HT-29 (cell line): ENCODE measurements around the gene THSD7B. TPM values are rescaled to one million over a fixed set of nuclear protein-coding genes. Genes with fewer than 3 reads are reported as not detected.

Experiments used
- DNase-seq: peaks from one replicate; pipeline ENCODE4 v3.0.0-alpha.2; 2015; ENCODE audit warnings: low spot score
- total RNA-seq: library from RNA; depleted of rRNA; stranded (reverse); fragments of >200 nt; shearing (Covaris generic); gene quantifications from 2 replicates; pipeline ENCODE4 v1.2.3, GENCODE V29; 2014

THSD7B gene
- total RNA-seq, 1 experiment from 2014 or later, result not detected

DNA sequence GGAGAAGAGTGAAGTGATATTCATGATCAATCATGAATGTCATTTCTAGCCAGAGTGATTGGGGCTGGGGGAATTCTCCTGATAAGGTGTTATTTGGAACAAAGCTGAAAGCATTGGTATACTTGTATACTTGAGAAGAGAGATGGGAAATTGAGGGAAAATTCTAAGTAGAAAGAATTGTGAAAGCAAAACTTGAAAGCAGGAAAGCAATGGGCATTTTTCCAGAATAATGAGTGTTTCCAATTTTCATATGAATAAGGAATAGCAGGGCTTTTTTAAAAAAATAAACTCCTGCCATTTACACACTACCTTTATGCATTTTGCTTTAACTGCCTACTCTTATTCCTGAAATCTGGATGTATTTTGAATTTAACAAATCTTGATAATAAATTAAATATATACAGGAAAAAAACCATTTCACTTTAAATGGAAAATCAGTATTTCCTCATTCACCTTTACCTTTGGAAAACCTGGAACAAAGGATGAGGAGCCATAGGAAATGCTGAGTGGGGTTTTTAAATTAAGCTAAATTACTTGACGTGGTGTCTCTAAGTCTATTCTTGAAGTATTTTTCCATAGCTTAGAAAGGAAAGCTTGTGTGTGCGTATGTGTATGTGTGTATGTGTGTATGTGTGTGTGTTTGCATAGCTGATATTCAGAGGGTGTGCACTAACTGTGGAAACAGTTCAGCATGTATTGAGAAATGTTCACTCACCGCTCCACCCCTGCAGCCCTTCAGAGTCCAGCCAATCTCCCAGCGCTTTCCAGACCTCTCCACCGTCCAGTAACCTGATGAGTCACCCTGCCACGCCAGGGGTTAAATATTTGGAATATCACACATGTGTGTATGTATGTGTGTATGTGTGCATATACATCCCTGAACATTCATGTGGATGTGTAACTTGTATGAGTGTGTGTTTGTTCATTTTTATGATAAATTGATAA, 427.3 kb downstream of the THSD7B start:
- no peak for DNase-seq

DNA sequence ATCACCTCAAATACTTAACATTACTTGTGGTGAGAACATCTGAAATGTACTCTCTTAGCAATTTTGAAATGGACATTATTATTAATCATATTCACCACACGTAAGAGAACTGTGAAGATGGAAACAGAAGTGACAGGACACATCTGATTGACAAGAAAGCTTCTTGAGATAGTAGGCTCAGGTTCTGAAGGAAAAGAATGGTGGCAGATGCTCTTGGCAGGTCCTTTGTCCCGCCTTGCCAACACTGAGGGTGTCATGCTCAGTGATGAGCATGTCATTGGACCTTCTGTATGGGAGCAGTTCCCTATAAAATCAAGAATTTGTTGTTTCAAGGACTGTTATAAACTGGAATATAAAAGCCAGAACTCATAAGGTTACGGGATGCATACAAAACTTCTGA, 428.1 kb downstream of the THSD7B start:
- DNase-seq, result no peak

DNA sequence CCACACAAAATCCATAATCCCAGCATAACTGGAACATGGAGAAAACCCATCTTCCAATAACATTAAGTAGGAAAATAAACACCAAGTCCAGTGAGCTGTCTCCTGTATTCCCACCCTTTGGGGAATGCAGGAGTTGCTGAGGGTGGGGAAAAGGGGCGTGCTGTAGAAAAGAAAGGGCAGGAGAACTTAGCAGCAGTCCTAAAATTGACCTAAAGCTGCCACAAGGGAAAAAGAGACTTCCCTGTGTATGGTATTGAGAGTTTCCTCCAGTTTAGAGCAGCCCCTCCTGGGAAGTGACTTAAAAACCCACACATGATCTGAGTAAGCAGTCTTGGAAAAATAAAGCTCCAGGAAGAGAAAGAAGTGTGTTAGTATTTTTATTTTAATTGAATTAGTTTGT, 428.8 kb downstream of the THSD7B start:
- DNase-seq, result no peak

DNA sequence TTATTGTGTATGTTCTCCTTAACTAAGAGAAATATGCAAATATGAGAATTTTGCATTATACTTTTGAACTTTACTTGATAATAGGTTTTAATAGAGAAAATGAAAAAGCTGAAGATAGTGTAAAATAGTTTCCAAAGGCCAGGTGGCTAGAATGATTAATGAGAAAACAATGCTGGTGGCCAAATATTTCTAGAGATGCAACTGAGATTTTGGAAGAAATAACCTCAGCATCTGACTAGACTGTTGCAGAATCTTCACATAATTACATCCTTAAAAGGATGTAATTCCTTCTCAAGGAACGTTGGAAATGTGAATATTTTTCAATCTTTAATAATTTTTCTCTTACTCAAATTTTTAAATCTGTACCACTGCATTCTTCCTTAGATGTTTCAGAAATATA, 434.4 kb downstream of the THSD7B start:
- DNase-seq, result no peak

DNA sequence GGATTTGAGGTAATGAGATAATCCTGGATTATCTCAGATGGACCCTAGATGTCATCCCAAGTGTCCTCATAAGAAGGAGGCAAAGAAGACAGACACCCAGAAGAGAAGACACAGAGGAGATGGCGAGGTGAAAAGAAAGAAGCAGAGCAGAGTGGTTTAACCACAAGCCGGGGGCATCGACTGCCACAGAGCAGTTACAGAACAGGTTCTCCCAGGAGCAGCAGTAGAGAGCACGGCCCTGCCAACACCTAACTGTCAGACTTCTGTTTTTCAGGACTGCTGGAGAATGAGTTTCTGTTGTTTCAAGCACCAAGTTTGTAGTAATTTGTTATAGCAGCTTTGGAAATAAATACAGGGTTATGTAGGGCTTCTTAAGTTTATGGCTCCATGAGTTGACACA, 437.0 kb downstream of the THSD7B start:
- peak; percentile 29 for DNase-seq

DNA sequence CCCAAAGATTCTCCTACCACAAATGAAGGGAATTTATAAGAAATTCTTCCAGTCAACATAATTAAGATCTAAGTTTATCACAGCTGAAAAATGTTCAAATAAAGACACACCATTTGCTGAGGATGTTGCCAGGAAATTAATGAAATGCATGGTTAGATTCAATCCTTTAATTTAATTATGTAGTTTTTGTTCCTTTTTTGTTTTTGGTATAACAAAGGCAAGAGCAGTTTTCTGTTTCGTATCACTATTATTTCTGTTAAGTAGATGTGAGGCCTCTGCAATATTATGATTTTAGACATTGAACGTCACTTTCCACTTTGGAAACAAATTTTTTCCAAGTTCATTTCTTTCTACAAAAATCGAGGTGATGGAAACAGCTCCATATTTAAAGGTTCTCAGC, 440.0 kb downstream of the THSD7B start:
- no peak for DNase-seq

DNA sequence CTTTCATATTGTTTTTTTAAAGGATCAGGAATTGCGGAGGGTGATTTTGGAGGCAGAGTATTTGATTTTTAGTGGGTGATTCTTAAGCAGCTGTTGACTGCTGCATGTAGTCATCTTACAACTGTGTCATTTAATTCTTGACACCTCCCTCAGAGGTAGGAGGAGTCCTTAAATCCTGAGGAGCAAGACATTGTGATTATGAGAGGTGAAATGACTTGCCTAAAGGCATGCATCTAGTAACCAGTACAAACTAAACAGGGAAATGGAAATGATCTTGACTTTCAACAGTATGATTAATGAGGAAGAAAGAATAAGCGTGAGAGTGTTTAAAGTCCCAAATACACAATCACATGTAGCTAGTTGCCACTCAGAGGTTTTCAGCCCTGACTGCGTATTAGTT, 440.7 kb downstream of the THSD7B start:
- no peak for DNase-seq

DNA sequence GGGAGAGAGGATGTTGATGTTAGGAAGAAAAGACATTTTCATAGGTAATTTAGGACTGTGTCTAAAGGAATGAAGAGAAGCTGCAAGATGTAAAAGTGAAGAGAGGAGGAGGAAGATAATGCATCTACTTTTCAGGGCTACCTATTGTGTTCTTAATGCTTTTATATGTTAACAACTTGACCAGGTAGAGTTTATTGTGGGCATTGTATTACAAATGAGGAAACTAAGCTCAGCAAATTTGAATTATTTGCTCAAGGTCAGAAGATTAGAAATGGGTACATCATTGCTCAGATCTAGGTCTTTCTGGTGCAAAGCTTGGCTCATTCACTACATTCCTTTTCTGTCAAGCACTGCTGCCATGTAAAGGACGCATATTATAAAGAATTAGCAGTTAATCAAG, 441.7 kb downstream of the THSD7B start:
- no peak for DNase-seq

DNA sequence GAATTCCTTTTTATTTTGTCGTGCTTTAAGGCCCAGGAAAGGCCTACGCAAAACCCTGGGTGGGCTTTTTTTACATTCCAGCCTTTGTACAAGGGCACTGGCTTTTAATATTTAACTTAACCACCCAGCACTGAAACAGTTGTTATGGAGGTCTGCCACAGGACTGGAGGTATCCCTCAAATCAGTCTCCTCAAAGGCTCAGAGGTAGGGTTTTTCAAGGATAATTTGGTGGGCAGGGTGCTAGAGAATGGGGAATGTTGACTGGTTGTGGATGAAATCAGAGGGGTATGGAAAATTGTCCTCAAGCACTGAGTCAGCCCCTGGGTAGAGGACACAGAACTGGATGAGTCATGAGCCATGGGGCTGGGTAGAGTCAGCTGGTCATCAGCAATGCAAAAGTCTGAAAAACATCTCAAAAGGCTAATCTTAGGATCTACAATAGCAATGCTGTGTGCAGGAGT, 443.1 kb downstream of the THSD7B start:
- no peak for DNase-seq

DNA sequence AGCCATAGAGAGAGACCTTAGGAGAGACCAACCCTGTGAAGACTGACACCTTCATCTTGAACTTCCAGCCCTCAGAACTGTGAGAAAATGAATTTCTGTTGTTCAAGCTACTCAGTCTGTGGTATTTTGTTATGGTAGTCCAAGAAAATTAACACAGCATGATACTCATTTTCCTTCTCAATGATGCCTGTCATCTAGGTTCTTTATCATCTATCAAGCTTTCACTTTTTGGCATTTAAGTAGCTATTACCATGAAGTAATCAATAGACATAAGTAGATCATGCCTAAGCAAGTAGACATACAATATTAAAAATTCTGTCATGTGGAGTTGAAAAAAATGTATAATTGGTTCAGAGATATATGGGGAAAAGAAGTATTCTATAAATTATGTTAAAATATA, 444.7 kb downstream of the THSD7B start:
- no peak for DNase-seq

DNA sequence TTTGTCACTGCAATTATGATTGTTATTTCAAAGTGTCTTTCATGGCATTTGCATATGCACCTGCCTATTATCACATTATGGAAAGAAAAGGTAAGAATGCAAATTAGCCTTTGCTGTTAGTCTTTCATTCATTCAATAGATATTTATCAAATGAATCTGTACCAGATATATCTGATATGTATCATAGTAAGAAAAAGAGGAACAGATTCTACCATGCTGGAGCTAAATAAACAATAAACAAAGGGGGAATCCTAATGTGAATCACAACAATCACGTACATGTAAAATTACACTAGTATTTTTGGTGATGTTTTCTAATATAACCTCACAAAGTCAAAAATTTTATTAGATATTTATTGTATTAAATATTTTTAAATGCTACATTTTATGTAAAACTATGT, 446.4 kb downstream of the THSD7B start:
- DNase-seq, result no peak

DNA sequence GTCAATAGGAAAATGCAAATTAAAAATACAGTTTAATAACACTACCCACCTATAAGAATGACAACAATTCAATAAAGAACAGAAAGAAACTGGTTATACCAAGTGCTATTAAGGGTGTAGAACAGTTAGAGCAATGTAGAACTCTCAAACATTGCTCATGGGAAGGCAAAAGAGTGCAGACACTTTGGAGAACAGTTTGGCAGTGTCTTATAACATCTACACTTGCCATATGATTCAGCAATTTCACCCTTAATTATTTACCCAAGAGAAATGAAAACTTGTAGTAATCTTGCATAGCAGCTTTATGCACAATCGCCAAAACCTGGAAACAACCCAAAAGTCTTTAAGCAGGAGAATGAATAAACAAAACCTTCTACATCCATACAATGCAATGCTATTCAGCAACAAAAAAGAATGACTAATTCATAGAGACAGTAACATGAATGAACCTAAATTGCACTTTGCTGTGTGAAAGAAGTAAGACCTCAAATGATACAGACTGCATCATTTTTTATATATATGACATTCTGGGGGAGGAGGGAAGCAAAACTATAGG, 455.2 kb downstream of the THSD7B start:
- no peak for DNase-seq

DNA sequence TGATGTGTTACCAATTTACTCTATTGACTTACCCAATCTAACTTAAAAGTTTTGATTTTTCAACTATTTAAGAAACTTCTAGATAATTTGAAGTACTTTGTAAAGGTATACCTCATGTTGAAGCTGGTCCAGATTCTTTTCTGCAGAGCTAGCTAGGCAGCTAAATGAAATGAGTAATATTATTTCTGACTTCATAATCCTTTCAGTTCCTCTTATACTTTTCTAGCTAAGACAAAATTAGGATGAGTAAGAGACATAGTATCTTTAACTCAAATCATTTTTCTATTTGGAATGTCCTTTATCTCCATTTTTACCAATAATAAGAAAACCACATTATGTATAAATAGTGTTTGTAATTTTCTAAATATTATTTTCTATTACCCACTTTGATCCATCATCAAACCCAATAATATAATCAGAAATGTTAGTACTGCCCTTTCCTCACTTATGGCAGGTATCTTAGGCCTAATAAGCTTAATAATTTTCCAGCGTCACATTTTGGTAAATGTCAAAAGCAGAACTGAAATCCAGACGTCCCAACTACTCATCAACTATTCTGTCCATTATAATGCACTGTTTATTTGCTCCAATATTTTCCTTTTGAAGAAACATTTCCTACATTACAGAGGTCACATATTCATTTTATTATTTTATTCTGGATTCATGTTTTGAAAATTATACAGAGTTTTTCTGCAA, 456.6 kb downstream of the THSD7B start:
- no peak for DNase-seq

DNA sequence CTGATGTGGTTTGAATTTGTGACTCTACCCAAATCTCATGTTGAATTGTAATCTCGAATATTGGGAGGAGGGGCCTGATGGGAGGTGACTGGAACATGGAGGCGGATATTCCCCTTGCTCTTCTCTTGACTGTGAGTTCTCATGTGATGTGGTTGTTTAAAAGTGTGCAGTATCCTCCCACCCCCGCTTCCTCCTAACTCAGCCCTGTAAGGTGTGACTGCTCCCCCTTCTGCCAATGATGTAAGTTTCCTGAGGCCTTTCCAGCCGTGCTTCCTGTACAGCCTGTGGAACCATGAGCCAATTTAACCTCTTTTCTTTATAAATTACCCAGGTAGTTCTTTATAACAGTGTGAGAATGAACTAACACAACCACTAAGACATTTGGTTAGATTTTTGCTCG, 458.4 kb downstream of the THSD7B start:
- DNase-seq, result no peak

DNA sequence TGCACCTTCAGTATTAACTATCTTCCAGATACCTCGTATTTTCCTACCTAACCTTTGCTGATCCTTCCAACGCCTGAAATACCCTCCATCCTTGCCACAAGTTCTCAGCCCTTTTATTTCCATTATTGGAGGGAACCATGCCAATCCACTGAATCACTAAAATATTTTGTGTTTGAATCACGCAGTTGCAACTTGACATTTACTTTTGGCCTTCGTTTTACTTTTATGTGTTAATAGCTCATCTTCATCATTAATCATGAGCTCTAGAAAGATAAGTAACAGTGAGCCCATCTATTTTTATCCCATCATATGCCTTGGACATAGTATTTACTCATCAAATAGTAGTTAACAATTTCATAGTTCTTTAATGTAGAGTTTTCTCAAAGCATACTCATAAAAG, 463.2 kb downstream of the THSD7B start:
- DNase-seq, result no peak

DNA sequence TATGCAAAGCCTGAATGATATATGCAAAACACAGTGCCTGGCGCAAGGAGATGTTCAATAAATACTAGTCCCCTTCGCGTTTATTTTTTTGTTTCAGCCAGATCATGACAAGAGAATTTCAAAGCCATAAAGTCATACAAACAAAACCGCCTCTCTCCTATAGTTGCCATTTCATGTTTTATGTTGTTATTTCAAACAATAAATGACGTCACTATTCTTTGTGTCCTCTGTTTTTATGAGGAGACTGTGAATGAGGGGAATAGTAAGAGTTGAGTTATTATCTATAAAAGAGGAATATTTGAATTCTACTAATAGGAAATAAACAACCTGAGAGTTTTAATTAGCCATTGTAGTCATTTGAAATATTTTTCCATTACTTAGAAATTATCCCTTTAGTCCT, 464.5 kb downstream of the THSD7B start:
- no peak for DNase-seq

DNA sequence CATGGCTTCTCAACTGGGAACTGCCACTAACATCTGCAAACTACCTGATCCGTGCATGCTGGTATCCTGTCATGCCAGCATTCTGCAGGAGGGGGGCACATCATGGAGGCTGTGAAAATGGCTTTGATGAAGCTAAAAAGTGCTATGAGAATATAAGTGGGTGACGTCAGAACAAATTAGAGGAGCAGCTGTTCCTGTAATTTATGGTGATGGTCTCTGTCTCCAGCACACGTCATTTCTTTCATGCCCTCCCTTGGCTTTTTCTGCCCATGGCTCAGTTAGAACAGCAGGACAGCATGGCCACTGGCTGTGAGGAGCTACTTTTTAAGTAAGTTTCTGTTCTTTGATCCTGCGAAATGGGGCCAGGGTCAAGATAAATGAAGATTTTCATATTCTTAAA, 466.3 kb downstream of the THSD7B start:
- DNase-seq, result no peak

DNA sequence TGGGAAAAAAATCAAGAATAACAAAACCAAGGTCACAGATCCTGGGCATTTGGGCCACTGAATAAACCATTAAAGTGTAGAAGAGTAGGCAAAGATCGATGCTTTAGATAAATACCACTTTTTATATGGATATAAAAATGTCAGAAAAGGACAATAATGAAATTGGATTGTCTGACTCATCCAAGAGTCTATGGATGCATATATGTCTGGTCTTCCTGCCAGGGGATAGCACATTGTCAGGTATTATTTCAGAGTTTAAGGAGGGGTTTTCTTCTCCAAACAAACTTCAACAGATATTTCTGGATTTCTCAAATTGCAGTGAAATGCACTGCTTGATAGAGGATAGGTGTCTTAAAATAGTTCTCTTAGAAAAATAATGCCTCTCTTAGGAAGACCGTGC, 466.7 kb downstream of the THSD7B start:
- DNase-seq, result no peak

DNA sequence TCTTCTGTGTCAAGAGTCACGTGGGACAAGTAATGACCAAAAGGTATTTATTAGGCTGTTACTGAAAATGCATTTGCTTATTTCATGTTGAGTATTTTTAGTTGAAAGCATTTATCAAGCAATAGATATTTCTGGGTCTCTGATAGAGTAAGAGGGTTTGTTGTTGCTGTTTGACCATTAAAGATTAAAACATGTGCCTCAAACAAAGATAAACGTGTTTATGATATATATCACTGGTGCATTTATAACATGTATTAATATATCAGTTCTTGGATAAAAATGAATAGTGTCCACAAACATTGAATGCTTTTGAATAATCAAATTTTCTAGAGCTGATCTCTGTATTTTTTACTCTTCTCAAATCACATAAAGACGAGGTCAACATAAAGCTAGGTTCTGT, 467.7 kb downstream of the THSD7B start:
- no peak for DNase-seq

DNA sequence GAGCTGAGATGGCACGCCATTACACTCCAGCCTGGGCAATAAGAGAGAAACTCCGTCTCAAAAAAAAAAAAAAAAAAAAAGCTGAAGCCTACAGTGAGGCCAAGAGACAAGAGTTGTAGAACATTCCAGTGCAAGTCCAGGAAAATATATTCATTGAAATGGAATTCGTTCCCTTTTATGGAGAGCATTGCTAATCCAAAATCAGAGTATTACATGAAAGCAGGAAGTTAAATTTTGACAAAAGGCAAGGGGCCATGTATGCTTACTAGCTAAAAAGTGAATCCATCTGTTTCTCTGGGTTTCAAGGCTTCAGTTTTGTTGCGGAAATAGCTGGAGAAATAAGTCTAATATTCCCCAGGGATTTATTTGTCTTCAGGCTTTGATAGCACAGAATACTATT, 471.7 kb downstream of the THSD7B start:
- no peak for DNase-seq

DNA sequence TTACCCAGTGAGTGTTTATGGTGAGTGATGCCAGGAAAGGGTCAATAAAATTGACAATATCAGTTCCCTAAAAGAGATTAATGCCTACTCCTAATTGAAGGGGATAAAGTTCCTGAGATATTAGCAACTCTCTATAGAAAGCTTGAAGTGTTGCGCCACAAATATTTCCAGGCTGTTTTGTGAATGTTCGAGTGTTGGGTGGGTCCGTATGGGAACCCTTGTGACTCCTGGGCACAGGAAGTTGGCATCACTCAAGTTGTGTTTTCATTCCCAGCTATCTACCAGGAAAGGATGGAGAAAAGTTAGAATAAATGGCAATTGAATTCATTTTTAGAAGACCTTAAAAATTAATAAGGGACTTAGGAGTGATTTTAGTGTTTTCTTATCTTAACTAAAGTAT, 472.7 kb downstream of the THSD7B start:
- no peak for DNase-seq

DNA sequence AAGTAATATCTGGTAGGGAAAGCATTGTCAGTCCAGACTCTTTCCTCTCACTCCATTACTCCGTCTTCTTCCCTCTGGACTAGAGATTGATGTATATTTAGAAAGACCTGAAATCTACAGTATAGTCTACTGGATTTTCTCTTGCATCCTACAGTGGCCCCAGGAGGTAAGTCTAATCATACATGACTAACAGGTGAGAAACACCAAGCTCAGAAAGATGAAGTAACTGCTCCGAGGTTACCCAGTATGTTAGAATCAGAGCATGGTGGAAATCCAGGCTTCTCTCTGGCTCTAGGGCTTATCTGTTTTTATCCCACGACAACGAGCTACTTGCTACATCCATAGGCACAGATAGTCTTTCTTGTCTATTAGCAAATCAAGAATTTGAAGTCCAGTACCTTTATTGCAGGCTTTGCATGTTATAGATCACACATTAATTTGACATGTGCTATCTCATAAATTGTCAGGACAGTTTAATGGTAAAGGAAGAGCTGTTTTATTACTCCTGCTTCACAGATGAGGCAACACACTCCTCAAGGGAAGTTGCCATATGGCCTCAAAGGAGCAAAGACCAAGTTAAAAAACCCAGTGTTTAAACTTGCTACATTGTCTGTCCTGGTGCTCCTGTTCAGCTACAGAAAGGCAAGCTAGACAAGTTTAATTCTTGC, 484.3 kb downstream of the THSD7B start:
- no peak for DNase-seq
